Liver (tissue), 9 donors: Measurements from ENCODE around the gene RGP1. TPM values are rescaled to one million over a fixed set of nuclear protein-coding genes. Genes with fewer than 3 reads are reported as not detected.

Experiments used
- DNase-seq: peaks from one replicate; pipeline ENCODE4 v3.0.0-alpha.2; 2017; ENCODE audit warnings: low spot score
- H3K27ac ChIP-seq, 2 donors: one replicate each; pipeline ENCODE4 v1.7.0; 2013; ENCODE audit warnings: inconsistent platforms in 2 of 2, low read length in 2 of 2, control low read depth in 1 of 2, low read depth in 1 of 2, mild to moderate bottlenecking in 1 of 2
- H3K27me3 ChIP-seq, 4 donors: one replicate each; pipeline versions ENCODE4 v1.6.1 to v1.7.0; 2013; ENCODE audit warnings: low read length in 3 of 4, inconsistent platforms in 1 of 4, mild to moderate bottlenecking in 1 of 4, moderate library complexity in 1 of 4; ENCODE audit not compliant: control insufficient read depth in 4 of 4, insufficient read depth in 4 of 4
- H3K36me3 ChIP-seq, 4 donors: one replicate each; pipeline versions ENCODE4 v1.6.1 to v1.7.0; 2013; ENCODE audit warnings: low read length in 3 of 4, mild to moderate bottlenecking in 3 of 4, low read depth in 1 of 4, moderate library complexity in 1 of 4; ENCODE audit not compliant: control insufficient read depth in 4 of 4, insufficient read depth in 3 of 4
- H3K4me1 ChIP-seq, 4 donors: one replicate each; pipeline versions ENCODE4 v1.6.1 to v1.7.0; 2013; ENCODE audit warnings: low read length in 3 of 4, mild to moderate bottlenecking in 3 of 4, moderate library complexity in 1 of 4; ENCODE audit not compliant: control insufficient read depth in 4 of 4, insufficient read depth in 4 of 4
- H3K4me3 ChIP-seq, 3 donors: one replicate each; pipeline versions ENCODE4 v1.6.1 to v1.7.0; 2013; ENCODE audit warnings: low read length in 3 of 3, control low read depth in 1 of 3, low read depth in 1 of 3, mild to moderate bottlenecking in 1 of 3
- H3K9ac ChIP-seq, 2 donors: one replicate each; pipeline ENCODE4 v1.7.0; 2013; ENCODE audit warnings: low read length in 2 of 2, mild to moderate bottlenecking in 2 of 2, moderate library complexity in 2 of 2, control low read depth in 1 of 2, low read depth in 1 of 2
- H3K9me3 ChIP-seq, 4 donors: one replicate each; pipeline versions ENCODE4 v1.6.1 to v1.7.0; 2013; ENCODE audit warnings: low read length in 3 of 4; ENCODE audit not compliant: control insufficient read depth in 4 of 4
- GABPA ChIP-seq, 2 donors: IDR thresholded peaks in 1 of 2; conservative IDR thresholded peaks in 1 of 2; 2 replicates each; pipeline ENCODE4 v1.6.1; 2016; ENCODE audit warnings: antibody characterized with exemption in 2 of 2, mild to moderate bottlenecking in 1 of 2, moderate library complexity in 1 of 2
- HNF4A ChIP-seq, 2 donors: conservative IDR thresholded peaks; 2 replicates each; pipeline ENCODE4 v1.6.1; 2016; ENCODE audit warnings: antibody characterized with exemption in 2 of 2, mild to moderate bottlenecking in 2 of 2
- HNF4G ChIP-seq: IDR thresholded peaks from 2 replicates; pipeline ENCODE4 v1.6.1; 2016; ENCODE audit warnings: antibody characterized with exemption
- JUND ChIP-seq, 2 donors: IDR thresholded peaks; 2 replicates each; pipeline ENCODE4 v1.6.1; 2016; ENCODE audit warnings: antibody characterized with exemption in 2 of 2
- NR2F2 ChIP-seq: IDR thresholded peaks from 2 replicates; pipeline ENCODE4 v1.6.1; 2016; ENCODE audit warnings: antibody characterized with exemption
- RAD21 ChIP-seq, 2 donors: IDR thresholded peaks; 2 replicates each; pipeline ENCODE4 v1.6.1; 2016; ENCODE audit warnings: antibody characterized with exemption in 2 of 2, mild to moderate bottlenecking in 2 of 2
- RXRA ChIP-seq, 2 donors: IDR thresholded peaks; 2 replicates each; pipeline ENCODE4 v1.6.1; 2017 to 2018; ENCODE audit warnings: antibody characterized with exemption in 2 of 2, mild to moderate bottlenecking in 1 of 2
- SP1 ChIP-seq: IDR thresholded peaks from 2 replicates; pipeline ENCODE4 v1.6.1; 2018; ENCODE audit warnings: antibody characterized with exemption, mild to moderate bottlenecking
- TAF1 ChIP-seq: conservative IDR thresholded peaks from 2 replicates; pipeline ENCODE4 v1.6.1; 2016; ENCODE audit warnings: antibody characterized with exemption, mild to moderate bottlenecking
- YY1 ChIP-seq: IDR thresholded peaks from 2 replicates; pipeline ENCODE4 v1.6.1; 2016; ENCODE audit warnings: antibody characterized with exemption, mild to moderate bottlenecking
- WGBS: extraction: QIAGEN DNeasy Blood & Tissue Kit; methylation state at CpG from one replicate; pipeline ENCODE4 v1.1.7; 2013; 5-methylcytosine and 5-hydroxymethylcytosine counted together
- polyA plus RNA-seq, 2 donors: library from polyadenylated mRNA; stranded (reverse) in 1 of 2; unstranded in 1 of 2; fragments of 200-250 nt in 1 of 2; fragments of >200 nt in 1 of 2; fragmentation: Nextera tagmentation in 1 of 2; extraction: Ambion mirVana in 1 of 2; gene quantifications; one replicate each; pipeline versions ENCODE4 v1.2.1 to v1.2.3, GENCODE V29; 2013 to 2015
- total RNA-seq, 2 donors: library from RNA; depleted of rRNA; stranded (reverse); fragments of >200 nt; gene quantifications; one replicate each; pipeline ENCODE4 v1.2.3, GENCODE V29; 2014
- TF ChIP-seq, protein P1 (sequence below): IDR thresholded peaks from 2 replicates; pipeline ENCODE4 v1.6.1; 2016; ENCODE audit warnings: antibody characterized with exemption, mild to moderate bottlenecking
- TF ChIP-seq, protein P2 (sequence below): IDR thresholded peaks from 2 replicates; pipeline ENCODE4 v1.6.1; 2016; ENCODE audit warnings: antibody characterized with exemption
- TF ChIP-seq, protein P3 (sequence below): fragments of 150-350 bp; IDR thresholded peaks from 2 replicates; pipeline ENCODE4 v1.5.1; 2017; ENCODE audit warnings: improper control_type of control experiment, low read depth, low read length; ENCODE audit not compliant: missing input control
- donor health status: healthy.
- donor health status: healthy.
- donor health status: healthy.
- donor health status: healthy.
- donor health status: healthy.

RGP1 gene
- total and polyA plus RNA-seq, 4 donors: 2.6 to 10.7 (median 5.9) TPM

DNA sequence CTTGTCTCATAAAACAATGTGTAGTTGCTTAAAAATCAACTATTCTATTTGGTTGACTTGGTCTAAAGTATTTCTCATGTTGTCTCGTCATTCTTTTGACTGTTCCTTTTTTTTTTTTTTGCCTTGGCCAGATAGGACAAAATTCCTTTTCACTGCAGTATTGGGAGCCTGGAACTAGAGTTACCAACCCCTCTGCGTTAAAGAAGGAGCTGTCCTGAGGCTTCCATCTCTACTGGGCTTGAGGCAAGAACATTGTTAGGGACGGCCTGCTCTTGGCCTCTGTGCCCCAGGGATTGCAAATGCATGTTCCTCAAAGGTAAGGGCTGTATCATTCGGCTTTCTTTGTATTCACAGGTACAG lies 40.9 kb downstream of the RGP1 start:
- 31% methylated on average over 4 of the region's 4 CpGs for WGBS
- Histone ChIP-seq H3K27me3 (no peaks in the 10 kb centered on the region), H3K36me3 (no peaks in the 10 kb centered on the region), H3K4me1 (peaks cover 0 to 23% (median 12%) of the 10 kb centered on the region in 4 donors), H3K9me3 (no peaks in the 10 kb centered on the region), H3K4me3 (no peak overlapping the region), H3K27ac (no peak overlapping the region), H3K9ac (no peak overlapping the region)
- TF ChIP-seq, protein P1, sequence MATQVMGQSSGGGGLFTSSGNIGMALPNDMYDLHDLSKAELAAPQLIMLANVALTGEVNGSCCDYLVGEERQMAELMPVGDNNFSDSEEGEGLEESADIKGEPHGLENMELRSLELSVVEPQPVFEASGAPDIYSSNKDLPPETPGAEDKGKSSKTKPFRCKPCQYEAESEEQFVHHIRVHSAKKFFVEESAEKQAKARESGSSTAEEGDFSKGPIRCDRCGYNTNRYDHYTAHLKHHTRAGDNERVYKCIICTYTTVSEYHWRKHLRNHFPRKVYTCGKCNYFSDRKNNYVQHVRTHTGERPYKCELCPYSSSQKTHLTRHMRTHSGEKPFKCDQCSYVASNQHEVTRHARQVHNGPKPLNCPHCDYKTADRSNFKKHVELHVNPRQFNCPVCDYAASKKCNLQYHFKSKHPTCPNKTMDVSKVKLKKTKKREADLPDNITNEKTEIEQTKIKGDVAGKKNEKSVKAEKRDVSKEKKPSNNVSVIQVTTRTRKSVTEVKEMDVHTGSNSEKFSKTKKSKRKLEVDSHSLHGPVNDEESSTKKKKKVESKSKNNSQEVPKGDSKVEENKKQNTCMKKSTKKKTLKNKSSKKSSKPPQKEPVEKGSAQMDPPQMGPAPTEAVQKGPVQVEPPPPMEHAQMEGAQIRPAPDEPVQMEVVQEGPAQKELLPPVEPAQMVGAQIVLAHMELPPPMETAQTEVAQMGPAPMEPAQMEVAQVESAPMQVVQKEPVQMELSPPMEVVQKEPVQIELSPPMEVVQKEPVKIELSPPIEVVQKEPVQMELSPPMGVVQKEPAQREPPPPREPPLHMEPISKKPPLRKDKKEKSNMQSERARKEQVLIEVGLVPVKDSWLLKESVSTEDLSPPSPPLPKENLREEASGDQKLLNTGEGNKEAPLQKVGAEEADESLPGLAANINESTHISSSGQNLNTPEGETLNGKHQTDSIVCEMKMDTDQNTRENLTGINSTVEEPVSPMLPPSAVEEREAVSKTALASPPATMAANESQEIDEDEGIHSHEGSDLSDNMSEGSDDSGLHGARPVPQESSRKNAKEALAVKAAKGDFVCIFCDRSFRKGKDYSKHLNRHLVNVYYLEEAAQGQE: no peak
- TF ChIP-seq HNF4A (conservative IDR thresholded peaks at IDR 0.05): no peak
- TF ChIP-seq YY1: no peak
- TF ChIP-seq, protein P2, sequence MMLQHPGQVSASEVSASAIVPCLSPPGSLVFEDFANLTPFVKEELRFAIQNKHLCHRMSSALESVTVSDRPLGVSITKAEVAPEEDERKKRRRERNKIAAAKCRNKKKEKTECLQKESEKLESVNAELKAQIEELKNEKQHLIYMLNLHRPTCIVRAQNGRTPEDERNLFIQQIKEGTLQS: no peak
- no peak for TF ChIP-seq RXRA (IDR thresholded peaks at IDR 0.05)
- no peak for TF ChIP-seq NR2F2
- TF ChIP-seq SP1: no peak
- no peak for TF ChIP-seq GABPA (IDR thresholded peaks at IDR 0.05 in 1 of 2, conservative IDR thresholded peaks at IDR 0.05 in 1 of 2)
- TF ChIP-seq JUND (IDR thresholded peaks at IDR 0.05): no peak
- TF ChIP-seq HNF4G: no peak
- TF ChIP-seq RAD21 (IDR thresholded peaks at IDR 0.05): no peak
- DNase-seq: no peak

DNA sequence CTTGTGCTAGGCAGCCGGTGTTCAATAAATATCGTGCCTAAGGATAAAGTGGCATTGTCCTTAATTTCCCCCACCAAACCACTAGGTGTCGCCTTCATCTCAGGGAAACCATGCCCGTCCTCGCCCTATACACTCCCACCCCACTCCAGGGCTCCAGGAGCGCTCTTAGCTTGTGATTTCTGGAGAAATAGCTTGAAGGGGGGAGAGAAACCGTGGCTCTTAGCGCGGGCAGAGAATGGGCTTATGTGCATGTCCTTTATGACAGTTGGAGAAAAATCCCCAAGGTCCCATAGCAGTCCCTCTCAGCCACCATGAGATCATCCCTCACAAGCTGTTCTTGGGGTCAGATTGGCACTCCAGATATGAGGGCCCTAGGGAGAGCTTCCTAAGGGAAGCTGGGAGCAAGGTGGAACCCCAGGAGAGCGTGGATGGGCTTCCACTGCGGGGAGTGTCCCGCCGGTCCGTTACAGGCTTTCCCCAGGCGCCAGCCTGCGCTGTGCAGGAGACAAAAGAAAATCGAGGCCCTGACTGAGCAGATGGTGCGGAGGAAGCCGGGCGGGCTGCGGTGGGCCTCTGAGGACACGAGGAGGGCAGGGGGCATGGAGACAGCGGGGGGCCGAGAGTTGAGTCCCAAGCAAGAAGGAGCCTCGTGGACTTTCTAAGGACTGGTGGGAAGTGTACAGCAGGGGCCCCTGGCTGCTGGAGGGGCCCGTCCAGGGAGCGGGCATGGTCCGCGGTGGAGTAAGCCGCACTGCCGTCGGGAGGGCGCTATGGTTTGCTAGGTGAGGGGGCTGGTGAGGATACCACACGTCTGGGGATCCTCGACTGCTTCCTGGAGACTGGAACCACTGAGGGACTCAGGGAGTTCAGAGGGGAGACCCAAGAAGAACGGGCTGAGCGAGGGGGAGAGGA lies 41.6 kb downstream of the RGP1 start:
- Histone ChIP-seq H3K9ac (peak overlapping the region in 1 of 2 donors; percentile 34), H3K4me3 (peak overlapping the region in 1 of 3 donors; percentile 60), H3K36me3 (no peaks in the 10 kb centered on the region), H3K27me3 (no peaks in the 10 kb centered on the region), H3K27ac (no peak overlapping the region), H3K9me3 (no peaks in the 10 kb centered on the region), H3K4me1 (peaks cover 0 to 23% (median 12%) of the 10 kb centered on the region in 4 donors)
- TF ChIP-seq JUND (IDR thresholded peaks at IDR 0.05) (no peak), HNF4A (conservative IDR thresholded peaks at IDR 0.05) (peak; percentile 4 to 9), RAD21 (IDR thresholded peaks at IDR 0.05) (peak; percentile 99 to 100), NR2F2 (no peak), YY1 (no peak), RXRA (IDR thresholded peaks at IDR 0.05) (peak in 1 of 2 donors; percentile 34), TAF1 (no peak)
- TF ChIP-seq, protein P3, sequence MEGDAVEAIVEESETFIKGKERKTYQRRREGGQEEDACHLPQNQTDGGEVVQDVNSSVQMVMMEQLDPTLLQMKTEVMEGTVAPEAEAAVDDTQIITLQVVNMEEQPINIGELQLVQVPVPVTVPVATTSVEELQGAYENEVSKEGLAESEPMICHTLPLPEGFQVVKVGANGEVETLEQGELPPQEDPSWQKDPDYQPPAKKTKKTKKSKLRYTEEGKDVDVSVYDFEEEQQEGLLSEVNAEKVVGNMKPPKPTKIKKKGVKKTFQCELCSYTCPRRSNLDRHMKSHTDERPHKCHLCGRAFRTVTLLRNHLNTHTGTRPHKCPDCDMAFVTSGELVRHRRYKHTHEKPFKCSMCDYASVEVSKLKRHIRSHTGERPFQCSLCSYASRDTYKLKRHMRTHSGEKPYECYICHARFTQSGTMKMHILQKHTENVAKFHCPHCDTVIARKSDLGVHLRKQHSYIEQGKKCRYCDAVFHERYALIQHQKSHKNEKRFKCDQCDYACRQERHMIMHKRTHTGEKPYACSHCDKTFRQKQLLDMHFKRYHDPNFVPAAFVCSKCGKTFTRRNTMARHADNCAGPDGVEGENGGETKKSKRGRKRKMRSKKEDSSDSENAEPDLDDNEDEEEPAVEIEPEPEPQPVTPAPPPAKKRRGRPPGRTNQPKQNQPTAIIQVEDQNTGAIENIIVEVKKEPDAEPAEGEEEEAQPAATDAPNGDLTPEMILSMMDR: peak; percentile 96
- DNase-seq: peak; percentile 66
- 61% methylated on average over 37 of the region's 37 CpGs for WGBS
